Glomerular endothelial cell (primary cell): ENCODE results near the gene KLF15. TPM values are rescaled to one million over a fixed set of nuclear protein-coding genes. Genes with fewer than 3 reads are reported as not detected.

ENCODE experiments used
- DNase-seq: peaks from one replicate; pipeline ENCODE4 v3.0.0-alpha.2; 2011; ENCODE audit warnings: low read depth, low spot score; ENCODE audit errors: extremely low read depth
- total RNA-seq: library from RNA; depleted of rRNA; stranded (reverse); fragments of >200 nt; gene quantifications from 2 replicates; pipeline ENCODE4 v1.2.3, GENCODE V29; 2015

KLF15 gene
- total RNA-seq, result 0.05 and 0.47 TPM in 2 replicates

DNA sequence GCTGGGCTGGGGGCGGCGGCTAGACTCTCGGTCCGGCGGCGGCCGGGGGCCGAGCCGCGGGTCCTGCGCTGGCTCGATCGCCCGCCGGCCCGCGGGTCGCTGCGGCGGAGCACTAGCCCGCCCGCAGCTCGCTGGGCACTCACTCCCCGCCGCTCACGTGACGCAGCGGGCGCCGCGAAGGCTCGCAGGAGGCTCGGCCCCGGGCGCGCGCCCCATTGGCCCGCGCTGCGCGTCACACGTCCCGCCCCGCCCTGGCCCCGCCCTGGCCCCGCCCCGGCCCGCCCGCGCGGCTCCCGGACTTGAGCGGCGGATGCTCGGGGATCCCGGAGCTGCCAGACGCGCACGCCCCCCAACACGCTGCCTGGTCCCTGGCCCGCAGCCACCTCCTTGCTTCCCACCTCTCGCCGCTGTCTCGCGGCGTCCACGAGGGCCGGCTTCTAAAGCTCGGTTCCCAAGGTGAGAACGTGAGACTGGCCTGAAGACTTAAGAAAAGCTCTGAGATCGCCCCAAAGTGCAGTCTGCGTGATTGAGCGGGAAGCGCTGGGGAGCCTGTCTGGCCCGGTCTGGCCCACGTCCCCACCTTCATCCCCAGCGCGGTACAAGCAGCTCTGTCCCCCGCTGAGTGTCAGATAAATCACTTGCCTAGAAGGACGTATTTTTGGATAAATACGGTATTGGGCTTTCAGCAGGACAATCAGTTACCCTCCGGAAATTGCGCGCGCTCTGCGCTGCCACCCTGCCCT, at the start of gene KLF15:
Gene KLF15, minus strand, starts transcription at position 114 of the 743 bp plus-strand sequence. CDS start 4,486 bp downstream, outside the sequence.
- no peak for DNase-seq

DNA sequence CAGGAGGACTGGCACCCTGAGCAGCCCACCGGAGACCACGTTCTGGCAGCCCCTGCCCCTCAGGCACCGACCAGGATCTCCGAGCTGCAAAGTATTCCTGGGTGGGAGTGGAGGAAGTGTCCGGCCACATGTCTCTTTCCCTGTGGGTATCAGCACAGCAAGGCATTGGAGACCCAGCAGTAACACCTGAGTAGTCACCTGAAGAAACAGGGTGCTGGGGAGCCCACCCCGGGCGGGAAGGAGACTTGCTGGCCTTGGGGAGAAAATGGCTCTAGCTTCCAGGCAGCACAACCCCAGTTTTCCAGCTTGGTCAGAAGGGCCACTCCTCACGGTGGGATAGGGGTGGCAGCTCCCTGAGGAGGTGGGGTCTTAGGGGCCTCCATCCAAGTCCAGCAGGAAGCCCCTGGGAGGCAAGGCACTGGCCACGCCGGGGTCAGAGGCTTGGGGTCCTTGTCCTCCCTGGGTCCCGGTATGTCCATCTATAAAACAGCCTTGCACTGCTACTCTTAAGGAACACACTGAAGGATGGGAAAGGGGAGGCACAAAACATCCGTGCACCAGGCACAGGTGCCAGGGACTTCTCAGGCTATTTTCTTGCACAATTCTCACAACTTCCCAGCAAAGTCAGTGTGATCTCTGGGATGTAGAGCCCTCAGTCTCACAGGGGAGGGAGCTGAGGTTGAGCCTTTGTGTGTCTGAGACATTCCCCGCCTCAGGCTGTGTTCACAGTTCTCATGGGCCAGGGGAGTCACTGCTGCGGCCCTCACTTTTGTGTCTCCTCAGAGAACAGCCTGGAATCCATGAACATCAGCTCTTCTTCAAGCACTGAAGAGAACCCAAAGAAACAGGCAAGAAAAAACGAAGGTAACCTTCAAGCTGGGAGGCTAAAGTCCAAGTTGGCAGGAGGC, 49.4 kb upstream of the KLF15 start:
- no peak for DNase-seq

DNA sequence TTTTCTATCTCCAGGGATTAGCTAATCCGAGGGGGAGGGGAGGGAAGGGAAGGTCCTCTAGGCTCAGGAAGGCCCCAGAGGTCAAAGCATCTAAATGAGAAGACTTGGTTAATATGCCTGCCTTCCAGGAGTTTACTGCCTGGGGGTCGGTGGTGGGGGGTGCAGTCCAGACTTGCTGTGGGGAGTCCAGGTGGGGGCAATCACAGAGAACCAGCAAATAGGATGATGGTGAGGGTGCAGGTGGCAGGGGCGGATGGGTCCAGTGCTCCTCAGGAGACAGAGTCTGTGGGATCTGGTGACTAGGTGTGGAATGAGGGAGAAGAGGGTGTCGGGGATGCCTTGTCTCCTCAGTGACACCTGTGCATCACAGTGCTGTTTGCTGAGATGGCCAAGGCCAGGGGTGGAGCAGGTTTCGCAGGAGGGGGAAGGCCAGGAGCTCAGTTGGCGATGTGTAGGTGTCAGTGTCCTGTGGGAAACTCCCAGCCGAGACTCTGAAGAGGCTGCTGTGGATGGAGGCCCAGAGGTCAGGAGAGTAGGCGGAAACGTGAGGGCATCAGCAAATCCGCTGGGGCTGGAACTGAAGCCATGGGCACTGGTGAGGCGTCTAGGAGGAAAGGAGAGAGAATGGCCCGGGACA, 45.6 kb upstream of the KLF15 start:
- DNase-seq, result no peak

DNA sequence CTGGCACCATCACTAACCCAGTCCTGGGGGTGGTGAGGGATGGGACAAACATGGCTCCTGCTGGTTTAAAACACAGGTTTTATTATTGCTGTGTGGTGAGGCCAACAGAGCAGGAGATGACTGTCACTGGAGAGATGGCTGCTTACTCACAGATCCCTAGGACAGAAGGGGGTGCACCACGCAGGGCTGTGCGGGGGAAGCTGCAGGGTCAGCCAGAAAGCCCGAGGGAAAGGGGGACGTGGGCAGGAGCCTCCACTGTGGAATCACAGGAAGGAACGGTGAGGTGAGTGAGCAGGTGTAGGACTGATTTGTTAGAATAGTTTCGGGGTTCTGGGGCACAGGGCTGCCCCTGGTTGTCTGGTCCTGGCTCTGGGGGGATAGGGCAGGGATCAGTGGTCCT, 45.0 kb upstream of the KLF15 start:
- no peak for DNase-seq

DNA sequence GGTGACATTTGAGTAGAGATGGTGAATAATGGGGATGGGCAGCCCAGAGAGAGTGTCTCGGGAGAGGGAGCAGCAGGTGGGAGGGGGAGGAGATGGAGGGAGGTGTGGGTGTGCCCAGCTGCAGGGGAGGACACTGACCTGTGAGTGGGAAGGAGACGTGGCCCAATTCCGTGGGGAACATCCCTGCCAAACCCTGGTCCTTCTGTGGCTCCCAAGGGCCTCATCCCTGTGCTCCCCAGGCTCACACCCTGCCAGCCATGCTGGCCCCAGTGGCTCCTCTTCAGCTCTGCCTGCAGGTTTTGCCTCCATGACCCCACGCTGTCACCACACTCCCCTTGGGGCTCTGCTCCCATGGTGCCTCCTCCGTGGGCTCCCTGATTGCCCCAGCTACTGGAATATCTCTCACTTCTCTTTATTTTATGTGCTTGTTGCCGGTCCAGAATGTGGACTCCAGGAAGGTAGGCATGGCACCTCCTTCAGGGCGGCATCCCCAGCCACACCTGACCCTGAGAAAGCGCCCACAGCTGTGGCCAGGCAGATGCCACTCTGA, 44.5 kb upstream of the KLF15 start:
- DNase-seq, result no peak

DNA sequence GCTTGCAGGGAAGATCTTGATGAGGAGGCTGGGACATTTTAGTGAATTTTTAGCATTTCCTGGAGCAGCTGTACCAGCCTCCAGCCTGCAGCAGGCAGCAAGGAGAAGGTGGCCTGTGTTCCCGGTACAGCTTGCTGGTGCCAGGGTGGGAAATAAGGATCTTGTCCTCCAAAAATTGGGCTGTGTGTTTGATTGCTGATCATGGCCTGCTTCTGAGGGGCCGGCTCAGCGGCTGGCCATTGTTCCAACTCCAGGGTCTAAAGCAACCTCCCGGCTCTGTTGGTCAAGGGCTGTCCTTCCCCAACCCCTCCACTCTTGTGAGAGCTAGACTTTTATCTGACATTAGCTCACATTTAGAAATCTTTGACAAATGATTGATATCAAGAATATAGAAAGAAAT, 42.5 kb upstream of the KLF15 start:
- no peak for DNase-seq

DNA sequence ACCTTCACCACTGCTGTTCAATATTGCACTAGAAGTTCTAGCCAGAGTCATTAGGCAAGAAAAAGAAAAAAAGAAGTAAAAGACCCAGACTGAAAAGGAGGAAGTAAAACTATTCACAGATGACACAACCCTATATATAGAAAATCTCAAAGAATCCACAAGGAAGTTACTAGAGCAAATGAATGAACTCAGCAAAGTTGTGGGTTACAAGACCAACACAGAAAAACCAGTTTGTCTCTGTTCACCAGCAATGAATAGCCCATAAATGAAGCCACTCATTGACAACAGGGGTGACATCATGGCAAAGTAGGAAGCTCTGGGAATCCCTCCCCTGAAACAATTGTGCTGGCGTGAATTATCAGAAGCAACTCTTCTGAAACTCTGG, 42.1 kb upstream of the KLF15 start:
- DNase-seq, result no peak

DNA sequence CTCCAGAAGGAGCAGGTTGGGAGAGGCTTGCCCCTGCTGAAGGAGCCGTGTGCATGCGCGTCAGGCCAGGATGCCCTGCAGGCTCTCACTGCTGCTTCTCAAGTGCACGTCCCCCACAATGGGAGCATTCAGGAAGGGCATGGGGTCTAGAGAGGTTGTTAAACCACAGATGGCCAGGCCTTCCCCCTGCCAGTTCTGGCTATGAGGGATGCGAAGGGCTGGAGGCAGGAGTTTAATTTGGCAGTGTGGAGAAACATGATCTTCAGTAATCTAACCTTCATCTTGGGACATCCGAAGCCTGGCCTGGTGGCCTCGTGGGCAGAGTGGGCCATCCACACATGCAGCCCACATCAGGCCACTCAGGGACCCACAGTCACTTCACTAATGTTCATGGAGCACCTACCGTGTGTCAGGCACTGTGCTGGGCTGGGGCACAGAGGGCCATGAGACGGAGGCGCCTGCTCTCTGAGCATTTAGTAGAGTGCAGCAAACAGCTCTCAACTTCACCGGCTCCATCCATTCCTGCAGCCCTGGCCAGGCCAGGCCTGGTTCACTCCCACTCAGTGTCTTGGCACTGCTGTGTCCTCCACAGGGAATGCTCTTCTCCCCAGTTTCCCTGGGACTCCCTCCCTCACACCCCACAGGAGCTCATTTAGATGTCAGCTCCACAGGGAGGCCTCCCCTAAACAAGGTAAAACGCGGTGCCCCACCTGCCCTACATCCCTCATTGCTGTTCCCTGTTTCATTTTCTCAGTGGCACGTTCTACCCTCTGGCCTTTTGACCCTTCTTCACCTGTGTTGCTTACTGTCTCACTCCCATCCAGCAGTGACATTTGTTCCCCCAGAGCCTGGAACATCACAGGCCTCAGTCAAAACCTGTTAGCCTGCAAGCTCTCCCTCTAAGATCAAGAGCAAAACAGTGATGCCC, 41.5 kb upstream of the KLF15 start:
- DNase-seq, result no peak

DNA sequence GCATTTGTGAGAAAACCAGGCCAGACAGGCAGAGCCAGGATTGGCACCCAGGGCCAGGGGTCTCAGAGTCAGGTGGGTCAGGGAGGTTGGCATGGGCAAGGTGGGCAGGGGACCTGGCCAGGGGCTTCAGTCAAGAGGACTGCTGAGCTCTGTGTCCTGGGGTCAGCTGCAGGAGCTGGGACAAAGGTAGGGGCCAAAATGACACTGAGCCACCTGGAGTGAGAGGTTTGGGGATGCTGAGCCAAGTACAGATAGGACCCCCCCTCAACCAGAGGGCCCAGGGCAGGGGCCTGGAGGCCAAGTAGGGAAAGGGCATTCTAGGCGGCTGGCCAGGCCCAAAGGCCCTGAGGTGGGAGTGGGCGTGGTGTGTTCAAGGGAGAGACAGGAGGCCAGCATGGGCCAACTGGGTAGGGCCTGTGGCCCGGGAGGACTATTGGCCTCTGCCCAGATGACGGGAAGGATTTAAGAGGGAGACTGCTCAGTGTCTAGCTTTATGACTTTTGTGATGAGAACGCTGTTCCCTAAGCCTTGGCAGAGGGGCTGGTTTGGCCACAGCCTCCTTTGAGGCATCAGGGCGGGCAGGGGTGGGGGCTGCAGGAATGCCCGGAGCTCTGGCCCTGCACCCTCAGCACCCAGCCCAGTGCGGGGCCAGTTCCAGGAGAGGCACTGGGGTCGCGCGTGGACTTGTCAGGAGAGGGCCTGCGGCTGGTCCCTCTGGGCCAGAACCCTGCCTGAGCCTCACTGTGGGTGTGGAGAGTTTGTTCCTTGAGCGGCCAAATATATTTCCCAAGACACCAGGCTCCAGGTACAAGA, 40.6 kb upstream of the KLF15 start:
- DNase-seq, result no peak

DNA sequence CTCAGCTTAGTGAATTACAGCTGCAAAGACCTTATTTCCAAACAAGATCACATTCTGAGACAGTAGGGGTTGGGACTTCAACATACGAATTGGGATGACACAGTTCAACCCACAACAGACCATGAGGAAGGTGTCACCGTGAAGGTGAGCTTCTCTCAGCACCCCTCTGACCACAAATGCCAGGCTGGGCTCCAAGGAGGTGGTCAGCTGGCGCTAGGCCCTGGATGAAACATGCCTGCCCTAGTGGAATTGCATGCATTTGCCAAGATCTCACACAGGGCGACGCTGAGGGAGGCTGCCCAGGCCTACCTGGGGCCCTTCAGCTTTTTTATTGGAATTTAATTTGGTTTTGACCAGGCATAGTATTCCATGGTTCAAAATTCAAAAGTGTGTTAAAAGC, 39.3 kb upstream of the KLF15 start:
- DNase-seq, result no peak

DNA sequence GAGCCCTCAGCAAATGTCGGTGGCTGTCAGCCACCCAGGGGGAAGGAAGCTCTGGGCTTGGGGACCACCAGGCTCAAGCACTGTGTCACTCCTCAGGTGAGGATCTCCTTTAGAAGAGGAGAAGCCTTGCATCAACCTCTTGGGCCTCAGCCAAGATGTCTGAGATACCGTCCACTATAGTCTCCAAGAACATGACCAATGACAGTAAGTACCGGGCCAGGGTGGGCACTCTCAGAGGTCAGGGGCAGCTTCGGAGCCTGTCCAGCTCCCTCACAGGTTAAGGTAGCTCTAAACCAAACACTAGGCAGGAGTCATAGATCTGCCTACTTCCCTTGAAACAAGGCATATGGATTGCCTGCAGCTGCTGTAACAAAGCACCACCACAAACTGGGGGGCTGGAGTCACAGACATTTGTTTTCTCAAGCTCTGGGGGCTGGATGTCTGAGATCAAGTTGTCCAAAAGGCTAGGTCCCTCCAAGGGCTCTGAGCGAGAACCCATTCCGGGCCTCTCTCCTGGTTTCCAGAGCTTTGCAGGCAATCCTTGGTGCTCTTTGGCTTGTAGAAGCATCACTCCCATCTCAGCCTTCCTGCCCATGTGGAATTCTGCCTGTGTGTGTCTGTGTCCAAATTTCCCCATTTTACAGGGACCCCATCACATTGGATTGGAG, 38.8 kb upstream of the KLF15 start:
- no peak for DNase-seq

DNA sequence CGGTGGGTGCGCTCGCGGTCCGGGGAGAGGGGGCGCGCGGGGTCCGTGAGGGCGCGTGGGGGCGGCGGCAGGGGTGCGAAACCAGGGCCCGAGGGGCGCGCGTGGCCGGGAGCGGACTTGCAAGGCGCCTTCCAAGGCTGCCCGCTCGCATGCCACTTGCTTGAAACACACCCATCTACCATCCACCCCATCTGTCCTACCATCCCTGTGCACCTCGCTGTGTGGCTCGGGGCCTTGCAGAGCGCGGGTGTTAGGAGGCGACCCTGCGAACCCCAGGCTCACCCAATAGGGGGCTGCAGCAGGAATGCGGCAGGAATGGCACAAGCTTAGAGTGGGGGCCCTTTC, 37.7 kb upstream of the KLF15 start:
- no peak for DNase-seq

DNA sequence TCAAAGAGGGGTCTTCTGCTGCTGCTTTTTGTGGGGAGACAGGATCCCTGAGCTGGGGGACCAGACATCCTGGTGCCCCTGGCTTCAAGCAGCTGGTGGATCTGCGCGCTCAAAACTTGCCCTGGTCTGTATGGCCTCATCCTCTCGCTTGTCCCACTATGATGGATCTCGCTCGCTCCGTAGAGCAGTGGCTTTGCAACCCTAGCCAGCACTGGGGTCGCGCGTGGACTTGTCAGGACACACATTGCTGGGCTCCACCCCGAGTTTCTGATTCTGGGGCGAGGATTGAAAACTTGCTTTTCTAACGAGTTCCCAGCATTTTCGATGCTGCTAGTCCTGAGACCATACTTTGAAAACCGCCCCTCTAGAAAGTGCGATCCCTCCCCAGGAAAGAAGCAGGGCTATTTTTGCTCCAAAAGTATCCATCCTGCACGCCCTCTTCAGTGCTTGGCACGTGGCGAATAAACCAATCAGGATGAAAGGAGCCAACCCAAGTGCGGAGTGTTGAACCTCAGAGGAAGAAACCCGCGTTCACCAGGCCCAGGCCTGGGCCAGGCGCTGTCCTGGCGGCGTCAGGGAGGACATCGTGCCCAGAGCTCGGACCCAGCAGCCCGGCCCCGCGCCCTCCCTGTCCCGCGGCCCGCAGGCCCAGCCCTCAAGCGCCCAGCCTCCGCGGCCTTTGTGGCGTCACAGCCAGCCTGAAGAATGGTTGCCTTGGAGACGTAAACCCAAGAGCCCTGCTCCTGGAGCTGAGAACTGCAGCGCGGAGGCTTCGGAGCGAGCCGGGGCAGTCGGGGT, 37.2 kb upstream of the KLF15 start, which contains the start of gene CFAP100:
Gene CFAP100, plus strand, starts transcription at position 731 of the 798 bp plus-strand sequence. CDS start 1,092 bp downstream, outside the sequence.
- DNase-seq, result no peak

DNA sequence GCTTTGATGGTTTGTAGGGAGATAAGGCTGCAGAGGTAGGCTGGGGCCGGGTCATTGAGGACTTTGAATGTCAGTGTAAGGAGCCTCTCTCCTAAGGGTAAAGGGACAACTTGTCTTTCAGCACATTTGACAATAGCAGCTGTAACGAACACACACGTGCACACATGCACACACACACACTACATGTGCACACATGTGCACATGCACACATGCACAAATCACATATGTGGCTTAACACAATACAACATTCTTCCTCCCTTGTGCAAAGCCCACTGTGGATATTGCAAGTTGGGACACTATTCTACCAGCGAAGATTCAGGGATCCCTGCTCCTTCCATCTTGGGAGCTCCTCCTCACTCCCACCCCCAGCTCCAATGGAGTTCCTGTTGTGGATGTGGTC, 36.4 kb upstream of the KLF15 start:
- no peak for DNase-seq

DNA sequence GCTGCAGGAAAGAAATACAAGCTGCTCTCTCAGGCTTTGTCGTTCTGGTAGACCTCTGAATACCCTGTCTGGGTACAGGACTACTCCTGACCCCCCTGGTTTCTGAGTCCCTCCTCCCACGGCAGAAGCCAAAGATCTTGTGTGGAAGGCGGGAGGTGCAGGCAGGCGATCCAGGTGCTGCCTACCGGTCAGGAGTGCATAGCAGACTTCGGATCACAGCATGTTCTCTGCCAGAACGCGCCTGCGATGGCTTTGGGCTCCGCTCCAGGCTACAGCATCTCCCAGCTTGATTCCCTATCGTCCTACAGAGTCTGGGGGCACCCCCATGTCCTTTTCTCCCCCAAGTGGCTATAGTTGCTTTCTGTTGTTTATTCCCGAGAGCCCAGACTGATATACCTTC, 35.0 kb upstream of the KLF15 start:
- no peak for DNase-seq

DNA sequence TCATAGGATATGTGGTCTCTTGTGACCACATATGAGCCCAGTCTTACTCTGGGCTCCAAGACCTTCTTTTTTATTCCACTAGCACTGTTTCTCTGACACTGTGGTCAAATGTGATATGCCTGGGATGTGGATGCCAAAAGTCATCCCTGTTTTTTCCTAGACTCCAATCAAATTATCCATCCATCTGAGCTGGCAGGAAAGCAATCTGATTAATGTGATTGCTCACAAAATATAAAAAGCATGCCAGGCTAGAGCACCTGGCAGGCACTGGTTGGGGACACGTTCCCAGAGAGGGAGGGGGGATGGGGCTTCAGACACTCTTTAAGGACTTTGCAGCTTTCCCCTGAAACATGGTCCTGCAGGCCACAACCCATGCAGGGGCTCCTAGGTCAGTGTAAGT, 34.4 kb upstream of the KLF15 start:
- no peak for DNase-seq

DNA sequence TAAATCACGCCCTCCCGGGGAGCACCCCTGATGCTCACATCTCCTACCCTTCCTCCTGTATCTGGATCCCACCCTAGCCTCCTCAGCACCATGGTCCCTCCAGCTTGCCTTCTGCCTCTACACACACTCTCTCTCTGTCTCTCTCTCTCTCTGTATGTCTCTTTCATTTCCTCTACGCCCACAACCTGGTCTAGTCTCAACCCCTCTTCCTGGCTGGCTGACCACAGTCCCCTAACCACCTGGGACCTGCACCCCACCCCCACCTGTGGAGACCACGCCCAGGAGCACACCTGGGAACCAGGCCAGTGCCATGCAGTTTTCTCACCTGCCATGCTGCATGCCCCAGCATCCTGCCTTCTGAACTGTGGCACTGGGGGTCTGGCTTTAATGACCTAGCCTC, 33.5 kb upstream of the KLF15 start:
- DNase-seq, result no peak

DNA sequence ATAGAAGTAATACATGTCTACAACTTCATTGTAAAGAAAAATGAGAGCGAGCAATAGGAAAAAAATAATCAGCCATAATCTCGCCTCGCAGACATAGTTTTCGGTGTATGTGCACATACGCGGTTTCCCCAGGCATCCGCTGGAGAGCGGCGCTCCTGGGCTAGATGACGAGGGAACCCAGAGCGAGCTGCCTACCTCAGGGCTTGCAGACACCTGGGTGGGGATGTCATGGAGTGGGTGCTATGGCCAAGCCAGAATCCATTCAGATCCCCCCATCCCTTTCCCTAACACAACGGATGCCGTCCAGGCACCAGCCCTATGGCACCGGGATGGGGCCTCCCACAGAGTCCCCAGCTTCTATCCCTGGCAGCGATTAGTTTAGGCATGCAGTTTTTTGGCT, 33.0 kb upstream of the KLF15 start:
- DNase-seq, result no peak
